SK-N-SH treated with all-trans-retinoic acid at 6 μM for 48 hours (cell line): Measurements from ENCODE around the gene FCGR3B.
"Not testable (repeated sequence)": the region's sequence is repeated elsewhere in the genome, so short reads cannot be mapped to it uniquely, and the experiment has no call there.

ENCODE experiments used
- BACH2 ChIP-seq: fragments of 250-450 bp; sonication (Bioruptor Pico); IDR thresholded peaks from 2 replicates; pipeline ENCODE4 v1.9.0; 2021; ENCODE audit warnings: mild to moderate bottlenecking, borderline replicate concordance
- CREB5 ChIP-seq: fragments of 250-450 bp; sonication (Bioruptor Pico); IDR thresholded peaks from 2 replicates; pipeline ENCODE4 v1.5.1; 2020; ENCODE audit warnings: low read depth, mild to moderate bottlenecking, moderate library complexity
- CSDC2 ChIP-seq: fragments of 250-450 bp; sonication (Bioruptor Pico); IDR thresholded peaks from 2 replicates; pipeline ENCODE4 v1.5.0; 2020; ENCODE audit warnings: mild to moderate bottlenecking, moderate library complexity
- PPARA ChIP-seq: fragments of 250-450 bp; sonication (Bioruptor Pico); IDR thresholded peaks from 2 replicates; pipeline ENCODE4 v1.5.0; 2020; ENCODE audit warnings: mild to moderate bottlenecking, borderline replicate concordance
- RARB ChIP-seq: fragments of 250-450 bp; sonication (Bioruptor Pico); IDR thresholded peaks from 2 replicates; pipeline ENCODE4 v1.8.0; 2021; ENCODE audit warnings: mild to moderate bottlenecking, moderate library complexity
- SNAI2 ChIP-seq: fragments of 250-450 bp; sonication (Bioruptor Pico); IDR thresholded peaks from 2 replicates; pipeline ENCODE4 v1.5.0; 2020; ENCODE audit warnings: mild to moderate bottlenecking, moderate library complexity
- ZFP3 ChIP-seq: fragments of 250-450 bp; sonication (Bioruptor Pico); IDR thresholded peaks from 2 replicates; pipeline ENCODE4 v1.5.0; 2020; ENCODE audit warnings: mild to moderate bottlenecking, moderate library complexity
- ZNF565 ChIP-seq: fragments of 450-650 bp; formaldehyde crosslinking; conservative IDR thresholded peaks from 2 replicates; pipeline ENCODE4 v1.5.0; 2020; ENCODE audit warnings: low read depth, mild to moderate bottlenecking, moderate library complexity
- TF ChIP-seq, protein P1 (sequence below): fragments of 250-450 bp; sonication (Bioruptor Pico); IDR thresholded peaks from 2 replicates; pipeline ENCODE4 v1.5.1; 2021; ENCODE audit warnings: mild to moderate bottlenecking, moderate library complexity
- TF ChIP-seq, protein P2 (sequence below): fragments of 250-450 bp; sonication (Bioruptor Pico); IDR thresholded peaks from 2 replicates; pipeline ENCODE4 v1.8.0; 2020; ENCODE audit warnings: mild to moderate bottlenecking, moderate library complexity, borderline replicate concordance

DNA sequence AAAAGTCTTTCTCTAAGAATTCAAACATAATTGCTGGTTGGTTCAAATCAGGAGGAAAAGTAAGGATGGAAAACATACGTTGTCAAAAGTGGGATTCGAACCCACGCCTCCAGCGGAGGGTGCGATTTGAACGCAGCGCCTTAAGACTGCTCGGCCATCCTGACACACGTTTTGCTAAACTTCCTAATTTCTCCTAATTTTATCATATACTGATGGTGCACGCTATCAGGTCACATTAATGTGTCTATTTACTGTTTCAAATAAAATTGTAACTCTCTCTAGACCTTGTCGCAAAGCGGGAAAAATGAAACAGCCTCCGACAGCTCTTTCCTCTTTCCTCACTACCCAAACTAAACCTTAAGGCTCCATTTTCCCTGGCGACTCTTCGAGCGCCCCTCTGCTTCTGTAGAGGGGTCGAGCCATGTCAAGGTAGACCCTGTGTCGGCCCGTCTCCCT is 19.1 kb downstream of the FCGR3B start:
- TF ChIP-seq ZFP3; BACH2 (CRISPR knock-in tag); SNAI2 (CRISPR knock-in tag); CREB5 (CRISPR knock-in tag); RARB (CRISPR knock-in tag); ZNF565 (CRISPR knock-in tag); PPARA (CRISPR knock-in tag); CSDC2: not testable (repeated sequence)
- TF ChIP-seq, protein P1, sequence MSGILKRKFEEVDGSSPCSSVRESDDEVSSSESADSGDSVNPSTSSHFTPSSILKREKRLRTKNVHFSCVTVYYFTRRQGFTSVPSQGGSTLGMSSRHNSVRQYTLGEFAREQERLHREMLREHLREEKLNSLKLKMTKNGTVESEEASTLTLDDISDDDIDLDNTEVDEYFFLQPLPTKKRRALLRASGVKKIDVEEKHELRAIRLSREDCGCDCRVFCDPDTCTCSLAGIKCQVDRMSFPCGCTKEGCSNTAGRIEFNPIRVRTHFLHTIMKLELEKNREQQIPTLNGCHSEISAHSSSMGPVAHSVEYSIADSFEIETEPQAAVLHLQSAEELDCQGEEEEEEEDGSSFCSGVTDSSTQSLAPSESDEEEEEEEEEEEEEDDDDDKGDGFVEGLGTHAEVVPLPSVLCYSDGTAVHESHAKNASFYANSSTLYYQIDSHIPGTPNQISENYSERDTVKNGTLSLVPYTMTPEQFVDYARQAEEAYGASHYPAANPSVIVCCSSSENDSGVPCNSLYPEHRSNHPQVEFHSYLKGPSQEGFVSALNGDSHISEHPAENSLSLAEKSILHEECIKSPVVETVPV (CRISPR knock-in tag): not testable (repeated sequence)
- TF ChIP-seq, protein P2, sequence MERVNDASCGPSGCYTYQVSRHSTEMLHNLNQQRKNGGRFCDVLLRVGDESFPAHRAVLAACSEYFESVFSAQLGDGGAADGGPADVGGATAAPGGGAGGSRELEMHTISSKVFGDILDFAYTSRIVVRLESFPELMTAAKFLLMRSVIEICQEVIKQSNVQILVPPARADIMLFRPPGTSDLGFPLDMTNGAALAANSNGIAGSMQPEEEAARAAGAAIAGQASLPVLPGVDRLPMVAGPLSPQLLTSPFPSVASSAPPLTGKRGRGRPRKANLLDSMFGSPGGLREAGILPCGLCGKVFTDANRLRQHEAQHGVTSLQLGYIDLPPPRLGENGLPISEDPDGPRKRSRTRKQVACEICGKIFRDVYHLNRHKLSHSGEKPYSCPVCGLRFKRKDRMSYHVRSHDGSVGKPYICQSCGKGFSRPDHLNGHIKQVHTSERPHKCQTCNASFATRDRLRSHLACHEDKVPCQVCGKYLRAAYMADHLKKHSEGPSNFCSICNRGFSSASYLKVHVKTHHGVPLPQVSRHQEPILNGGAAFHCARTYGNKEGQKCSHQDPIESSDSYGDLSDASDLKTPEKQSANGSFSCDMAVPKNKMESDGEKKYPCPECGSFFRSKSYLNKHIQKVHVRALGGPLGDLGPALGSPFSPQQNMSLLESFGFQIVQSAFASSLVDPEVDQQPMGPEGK: not testable (repeated sequence)
